Activated CD4-positive, alpha-beta T cell treated with anti-CD3 and anti-CD28 coated beads, Interleukin-2, amount 10 ng/mL, durations not matched to agents 7 days and 5 days (primary cell): ENCODE data around the gene MYH13. TPM values are rescaled to one million over a fixed set of nuclear protein-coding genes. Genes with fewer than 3 reads are reported as not detected.
"Not testable (repeated sequence)": the region's sequence is repeated elsewhere in the genome, so short reads cannot be mapped to it uniquely, and the experiment has no call there.

ENCODE experiments used
- CTCF ChIA-PET: fragments of 350-600 bp; sonication (Branson Sonifier 250); formaldehyde crosslinking; loops from one replicate; lab custom pipeline; 2021; ENCODE audit warnings: antibody characterized with exemption; lab: Charles Lee
- POLR2A ChIA-PET: fragments of 350-600 bp; sonication (Branson Sonifier 250); formaldehyde crosslinking; loops from one replicate; lab custom pipeline; 2021; ENCODE audit warnings: antibody characterized with exemption; lab: Charles Lee
- DNase-seq: peaks from one replicate; pipeline ENCODE4 v3.0.0-alpha.2; 2020
- H3K27ac Mint-ChIP-seq: one replicate; pipeline ENCODE4 v1.8.0; 2021; ENCODE audit warnings: mild to moderate bottlenecking, moderate library complexity, mixed read lengths
- H3K27me3 Mint-ChIP-seq: one replicate; pipeline ENCODE4 v1.8.0; 2021; ENCODE audit warnings: mixed read lengths
- H3K36me3 Mint-ChIP-seq: one replicate; pipeline ENCODE4 v1.8.0; 2021; ENCODE audit warnings: low read depth, mixed read lengths
- H3K4me1 Mint-ChIP-seq: one replicate; pipeline ENCODE4 v1.8.0; 2021; ENCODE audit warnings: mixed read lengths
- H3K4me3 Mint-ChIP-seq: one replicate; pipeline ENCODE4 v1.8.0; 2021; ENCODE audit warnings: mild to moderate bottlenecking, moderate library complexity, mixed read lengths
- H3K9me3 Mint-ChIP-seq: one replicate; pipeline ENCODE4 v1.8.0; 2021; ENCODE audit warnings: mixed read lengths
- total RNA-seq, 2 experiments: library from RNA; stranded (reverse); gene quantifications; one replicate each; pipeline ENCODE4 v1.2.3, GENCODE V29; 2021

MYH13 gene
- total RNA-seq, 2 experiments from 2014 or later, result not detected

DNA sequence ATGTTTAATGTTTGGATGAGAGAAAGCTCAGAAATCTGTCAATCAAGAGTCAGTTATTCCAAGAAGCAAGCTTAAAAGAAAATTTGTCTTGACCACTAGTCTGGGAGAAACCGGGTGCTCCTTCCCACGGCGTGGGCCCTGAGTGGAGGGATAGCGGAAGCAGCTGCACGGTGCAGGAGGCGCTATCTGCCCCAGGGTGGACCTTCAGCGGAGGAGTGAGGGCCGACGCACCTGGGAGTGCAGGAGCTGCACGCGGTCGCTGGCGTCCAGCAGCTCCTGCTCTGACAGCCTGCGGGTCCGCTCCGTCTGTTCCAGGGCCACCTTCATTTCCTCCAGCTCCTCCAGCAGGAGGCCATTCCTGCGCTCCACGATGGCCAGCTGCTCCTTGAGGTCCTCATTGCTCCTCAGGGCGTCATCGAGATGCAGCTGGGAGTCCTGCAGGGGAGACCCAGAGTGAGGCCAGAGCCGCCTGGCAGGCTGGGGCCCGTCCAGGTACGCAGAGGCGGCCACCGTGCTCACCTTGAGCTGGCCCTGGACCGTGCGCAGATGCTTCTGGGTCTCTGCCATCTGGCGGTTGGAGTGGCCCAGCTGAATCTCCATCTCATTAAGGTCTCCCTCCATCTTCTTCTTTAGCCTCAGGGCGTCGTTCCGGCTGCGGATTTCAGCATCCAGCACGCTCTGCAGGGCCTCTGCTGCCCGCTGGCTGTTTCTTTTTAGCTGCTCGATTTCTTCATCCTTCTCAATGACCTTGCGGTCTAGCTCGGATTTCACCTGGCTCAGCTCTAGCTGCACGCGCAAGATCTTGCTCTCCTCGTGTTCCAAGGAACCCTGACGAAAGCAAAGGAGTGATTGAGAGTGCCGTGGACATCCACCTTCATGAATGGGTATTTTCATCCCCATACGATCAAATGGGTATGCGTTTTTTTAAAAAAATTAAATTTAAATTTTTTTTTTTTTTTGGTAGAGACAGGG is 63.5 kb downstream of the MYH13 start:
- no peaks in the 10 kb centered on the region for H3K4me1 Mint-ChIP-seq
- ChIA-PET CTCF (no interaction called here), POLR2A (interaction anchor here (0.6 kb wide), 1 partner anchor 54 kb away, joined by 4 read pairs; no protein-coding TSS in a partner anchor)
- H3K36me3 Mint-ChIP-seq, result no peaks in the 10 kb centered on the region
- H3K27ac Mint-ChIP-seq, result no peak overlapping the region
- H3K27me3 Mint-ChIP-seq, result no peaks in the 10 kb centered on the region
- DNase-seq, result no peak
- no peak overlapping the region for H3K4me3 Mint-ChIP-seq
- H3K9me3 Mint-ChIP-seq, result no peaks in the 10 kb centered on the region

DNA sequence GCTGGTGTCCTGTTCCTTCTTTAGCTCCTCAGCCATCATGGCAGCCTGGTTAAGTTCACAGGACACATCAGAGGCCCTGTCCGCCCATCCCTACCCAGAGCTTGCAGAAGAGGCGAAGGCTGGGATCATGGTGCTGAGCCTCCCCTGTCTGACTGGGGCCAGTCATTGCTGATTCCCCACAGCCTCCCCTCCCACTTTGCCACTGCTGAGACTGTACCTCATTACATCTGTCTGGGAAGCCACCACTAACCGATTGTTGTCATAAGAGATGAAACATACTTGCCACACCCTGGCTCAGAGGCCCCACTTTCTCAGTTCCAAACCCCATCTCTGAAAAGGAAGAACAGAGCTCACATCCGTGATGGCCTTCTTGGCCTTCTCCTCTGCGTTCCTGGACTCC is 66.2 kb downstream of the MYH13 start:
- no peak overlapping the region for H3K4me3 Mint-ChIP-seq
- H3K27me3 Mint-ChIP-seq, result no peaks in the 10 kb centered on the region
- ChIA-PET CTCF (interaction anchor here (0.6 kb wide), 1 partner anchor 506 kb away, joined by 3 read pairs; no protein-coding TSS in a partner anchor), POLR2A (no interaction called here)
- H3K27ac Mint-ChIP-seq, result no peak overlapping the region
- no peaks in the 10 kb centered on the region for H3K4me1 Mint-ChIP-seq
- H3K36me3 Mint-ChIP-seq, result no peaks in the 10 kb centered on the region
- no peak for DNase-seq
- H3K9me3 Mint-ChIP-seq, result no peaks in the 10 kb centered on the region

DNA sequence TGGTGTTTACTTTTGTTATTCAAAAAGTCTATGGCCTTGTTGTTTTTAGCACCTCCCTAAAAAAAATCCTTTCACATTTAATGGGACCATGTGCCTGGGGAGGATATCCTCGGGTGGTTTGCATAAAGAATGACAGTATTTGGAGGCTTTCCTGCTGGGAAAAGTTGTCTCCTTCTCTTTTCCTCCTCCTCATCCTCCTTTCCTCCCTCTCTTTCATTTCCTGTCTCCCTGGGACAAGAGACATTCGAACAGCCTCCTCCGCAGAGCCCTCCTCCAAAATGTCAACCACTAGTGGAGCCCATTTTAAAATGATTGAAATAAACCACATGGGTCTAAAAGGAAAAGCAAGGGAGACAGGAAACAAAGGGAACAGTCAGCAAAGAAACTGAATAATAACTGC is 67.4 kb downstream of the MYH13 start:
- POLR2A ChIA-PET, result no interaction called here
- no peaks in the 10 kb centered on the region for H3K4me1 Mint-ChIP-seq
- H3K9me3 Mint-ChIP-seq, result no peaks in the 10 kb centered on the region
- H3K4me3 Mint-ChIP-seq, result no peak overlapping the region
- CTCF ChIA-PET, result no interaction called here
- no peaks in the 10 kb centered on the region for H3K36me3 Mint-ChIP-seq
- H3K27ac Mint-ChIP-seq, result no peak overlapping the region
- DNase-seq, result no peak
- no peaks in the 10 kb centered on the region for H3K27me3 Mint-ChIP-seq

DNA sequence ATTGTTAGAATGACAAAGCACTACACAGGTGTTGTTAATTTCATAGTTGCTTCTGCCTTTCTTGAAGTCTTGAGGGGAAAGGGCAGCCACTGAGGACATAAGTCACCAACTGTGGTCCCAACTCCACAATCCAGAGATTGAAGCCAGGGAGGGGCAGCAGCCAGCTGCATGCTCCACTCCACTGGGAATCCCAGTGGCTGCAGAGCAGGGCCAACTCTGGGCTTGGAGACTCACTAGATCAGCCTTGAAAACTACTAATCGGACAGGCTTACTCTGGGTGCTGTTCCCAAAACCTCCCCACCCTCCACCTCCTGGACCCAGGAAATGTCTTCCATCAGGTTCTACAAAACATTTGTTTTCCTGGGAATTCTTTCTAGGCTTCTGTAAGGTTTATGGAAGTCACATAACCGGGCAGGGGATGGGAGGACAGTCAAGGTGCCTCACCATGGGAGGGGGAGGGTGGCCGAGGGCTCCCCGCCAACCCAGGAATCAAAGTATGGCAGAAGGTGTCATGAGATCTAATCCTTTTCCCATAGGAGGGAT is 68.0 kb downstream of the MYH13 start:
- no peaks in the 10 kb centered on the region for H3K4me1 Mint-ChIP-seq
- no peak overlapping the region for H3K4me3 Mint-ChIP-seq
- H3K36me3 Mint-ChIP-seq, result no peaks in the 10 kb centered on the region
- ChIA-PET POLR2A (no interaction called here), CTCF (no interaction called here)
- H3K27ac Mint-ChIP-seq, result no peak overlapping the region
- H3K27me3 Mint-ChIP-seq, result no peaks in the 10 kb centered on the region
- H3K9me3 Mint-ChIP-seq, result no peaks in the 10 kb centered on the region
- no peak for DNase-seq

DNA sequence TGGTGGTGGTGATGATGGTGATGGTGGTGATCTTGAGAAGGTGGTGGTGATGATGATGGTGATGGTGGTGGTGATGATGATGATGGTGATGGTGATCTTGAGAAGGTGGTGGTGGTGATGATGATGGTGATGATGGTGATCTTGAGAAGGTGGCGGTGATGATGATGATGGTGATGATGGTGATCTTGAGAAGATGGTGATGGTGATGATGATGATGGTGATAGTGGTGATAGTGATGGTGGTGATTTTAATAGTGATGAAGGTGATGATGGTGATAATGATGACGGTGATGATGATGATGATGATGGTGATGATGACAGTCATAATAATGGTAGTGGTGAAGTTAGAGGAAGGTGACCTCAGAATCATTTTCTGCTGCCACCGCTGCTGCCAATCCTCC is 75.1 kb downstream of the MYH13 start:
- no peak for DNase-seq
- Mint-ChIP-seq H3K4me1 (peaks cover 1% of the 10 kb centered on the region), H3K4me3 (no peak overlapping the region), H3K27me3 (no peaks in the 10 kb centered on the region), H3K36me3 (no peaks in the 10 kb centered on the region), H3K9me3 (no peaks in the 10 kb centered on the region), H3K27ac (no peak overlapping the region)
- ChIA-PET CTCF (no interaction called here), POLR2A (no interaction called here)

DNA sequence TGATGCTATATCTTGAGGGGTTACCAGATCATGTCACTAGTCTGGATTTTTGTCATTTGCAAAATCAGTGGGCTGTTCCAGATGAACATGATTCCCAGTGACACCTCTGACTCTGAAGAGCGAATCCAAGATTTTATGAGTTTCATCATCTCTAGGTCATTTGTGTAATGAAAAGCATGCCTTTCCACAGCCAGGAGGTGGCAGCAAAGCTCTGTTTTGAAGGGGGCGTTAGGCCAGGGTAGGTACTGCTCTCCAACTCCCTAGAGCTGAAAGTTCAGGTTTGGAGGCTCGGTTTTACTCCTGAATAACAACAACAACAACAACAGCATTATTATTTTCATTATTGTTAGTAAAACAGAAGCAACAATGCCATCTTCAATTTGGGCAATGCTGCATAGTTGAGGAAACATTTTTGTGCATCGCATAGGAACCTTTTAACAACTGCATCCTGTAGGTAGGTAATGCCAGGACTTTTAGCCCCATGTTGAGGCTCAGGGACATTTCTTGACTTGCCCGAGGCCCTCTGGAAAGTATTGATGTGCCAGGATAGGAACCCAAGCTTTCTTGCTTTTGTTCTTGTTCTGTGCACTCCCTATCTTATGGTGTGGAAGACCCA is 77.0 kb downstream of the MYH13 start:
- H3K36me3 Mint-ChIP-seq, result no peaks in the 10 kb centered on the region
- no peaks in the 10 kb centered on the region for H3K27me3 Mint-ChIP-seq
- CTCF ChIA-PET, result no interaction called here
- peak; percentile 37 for DNase-seq
- H3K4me3 Mint-ChIP-seq, result no peak overlapping the region
- peaks cover 7% of the 10 kb centered on the region for H3K4me1 Mint-ChIP-seq
- H3K9me3 Mint-ChIP-seq, result no peaks in the 10 kb centered on the region
- POLR2A ChIA-PET, result no interaction called here
- H3K27ac Mint-ChIP-seq, result no peak overlapping the region

DNA sequence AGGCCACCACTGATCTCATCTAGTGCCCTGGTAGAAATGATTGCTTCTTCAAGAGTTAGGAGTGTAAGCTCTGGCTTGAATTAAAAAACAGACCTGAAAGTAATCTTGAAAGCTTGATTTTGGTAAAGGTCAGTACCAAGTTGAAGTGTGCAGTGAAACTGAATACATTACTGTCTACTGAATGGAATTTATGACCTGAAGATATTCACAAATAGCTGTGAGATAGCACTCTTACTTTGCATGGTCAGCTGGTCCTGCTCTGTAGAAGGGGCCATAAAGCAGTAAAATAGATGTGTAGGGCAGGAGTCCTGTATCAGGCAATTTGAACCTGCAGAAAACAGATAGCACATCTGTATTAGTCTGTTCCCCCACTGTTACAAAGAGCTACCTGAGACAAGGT is 78.6 kb downstream of the MYH13 start:
- Mint-ChIP-seq H3K9me3 (no peaks in the 10 kb centered on the region), H3K27me3 (peaks cover 2% of the 10 kb centered on the region), H3K4me3 (no peak overlapping the region), H3K4me1 (peaks cover 7% of the 10 kb centered on the region), H3K36me3 (no peaks in the 10 kb centered on the region), H3K27ac (no peak overlapping the region)
- no peak for DNase-seq
- CTCF ChIA-PET, result no interaction called here
- POLR2A ChIA-PET, result no interaction called here

DNA sequence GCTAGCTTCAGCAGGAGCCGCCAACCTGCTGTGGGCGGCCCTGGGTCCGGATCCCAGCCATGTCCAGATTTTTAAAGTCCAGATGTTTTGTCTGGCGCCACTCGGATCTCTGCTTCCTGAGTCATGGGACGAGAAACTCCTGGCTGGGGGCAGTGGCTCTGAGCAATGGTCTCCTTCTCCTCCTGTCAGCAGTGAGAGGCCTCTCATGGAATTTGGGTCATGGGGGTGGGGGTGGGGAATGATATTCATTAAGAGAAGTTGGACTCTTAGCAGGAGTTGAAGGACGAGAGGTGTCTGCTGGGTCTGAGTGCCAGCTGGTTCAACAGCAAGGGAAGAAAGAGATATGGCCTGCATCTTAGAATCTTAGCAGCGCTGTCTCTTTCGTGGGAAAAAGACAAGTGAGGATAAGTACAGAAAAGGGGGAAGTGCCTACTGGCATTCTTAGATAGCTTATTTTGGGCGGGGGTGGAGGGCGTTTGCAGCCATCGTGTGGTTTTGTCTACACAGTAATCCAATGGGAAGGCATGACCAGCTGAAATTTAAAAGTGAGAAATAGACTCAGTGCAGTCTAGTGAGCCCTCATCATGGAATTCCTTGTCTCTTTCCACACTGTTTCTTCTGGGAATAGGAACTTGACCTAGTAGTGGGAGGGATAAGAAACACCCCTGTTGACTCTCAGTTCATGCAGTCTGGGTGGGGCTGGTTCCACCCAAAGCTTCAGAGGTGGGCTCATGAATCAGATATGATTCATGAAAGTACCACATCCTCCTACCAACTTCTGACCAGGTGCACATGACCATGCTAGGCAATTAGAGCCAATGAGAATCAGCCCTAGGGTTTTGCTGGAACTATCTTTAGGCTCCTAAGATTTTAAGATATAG is 80.5 kb downstream of the MYH13 start:
- Mint-ChIP-seq H3K9me3 (no peaks in the 10 kb centered on the region), H3K4me3 (no peak overlapping the region), H3K4me1 (peaks cover 7% of the 10 kb centered on the region), H3K27me3 (peaks cover 6% of the 10 kb centered on the region), H3K27ac (no peak overlapping the region), H3K36me3 (no peaks in the 10 kb centered on the region)
- DNase-seq, result no peak
- CTCF ChIA-PET, result no interaction called here
- POLR2A ChIA-PET, result no interaction called here

DNA sequence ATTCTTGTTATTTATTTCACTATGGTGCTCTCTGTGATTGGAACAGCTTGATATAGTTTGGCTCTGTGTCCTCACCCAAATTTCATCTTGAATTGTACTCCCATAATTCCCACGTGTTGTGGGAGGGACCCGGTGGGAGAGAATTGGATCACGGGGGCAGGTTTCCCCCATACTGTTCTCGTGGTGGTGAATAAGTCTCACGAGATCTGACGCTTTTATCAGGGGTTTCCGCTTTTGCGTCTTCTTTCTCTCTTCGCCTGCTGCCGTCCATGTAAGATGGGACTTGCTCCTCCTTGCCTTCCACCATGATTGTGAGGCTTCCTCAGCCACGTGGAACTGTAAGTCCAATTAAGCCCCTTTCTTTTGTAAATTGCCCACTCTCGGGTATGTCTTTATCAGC is 81.2 kb downstream of the MYH13 start:
- POLR2A ChIA-PET, H3K4me3 Mint-ChIP-seq, H3K4me1 Mint-ChIP-seq, CTCF ChIA-PET, H3K36me3 Mint-ChIP-seq, DNase-seq, H3K9me3 Mint-ChIP-seq, H3K27me3 Mint-ChIP-seq, H3K27ac Mint-ChIP-seq: not testable (repeated sequence)

DNA sequence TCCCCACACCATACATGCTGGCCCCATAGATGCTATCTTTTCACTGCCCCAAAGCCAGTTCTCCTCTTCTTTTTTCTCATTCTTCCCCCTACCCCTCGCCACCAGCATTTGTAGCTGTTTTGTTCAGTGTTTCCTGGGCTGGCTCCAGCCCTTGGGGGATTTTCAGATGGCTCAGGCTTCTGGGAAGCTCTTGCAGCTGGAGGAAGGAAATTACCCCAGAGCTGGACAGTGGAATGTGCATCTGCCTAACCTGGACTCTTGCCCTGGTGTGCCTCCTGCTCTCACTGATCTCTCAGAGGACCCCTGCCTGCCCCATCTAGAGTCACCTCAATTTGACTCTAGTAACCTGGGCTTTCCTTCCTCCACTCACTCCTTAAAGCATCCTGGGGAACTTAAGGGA is 82.8 kb downstream of the MYH13 start:
- Mint-ChIP-seq H3K4me1 (peaks cover 7% of the 10 kb centered on the region), H3K27me3 (peaks cover 8% of the 10 kb centered on the region), H3K4me3 (no peak overlapping the region), H3K9me3 (no peaks in the 10 kb centered on the region), H3K36me3 (no peaks in the 10 kb centered on the region), H3K27ac (no peak overlapping the region)
- ChIA-PET POLR2A (no interaction called here), CTCF (no interaction called here)
- DNase-seq, result no peak

DNA sequence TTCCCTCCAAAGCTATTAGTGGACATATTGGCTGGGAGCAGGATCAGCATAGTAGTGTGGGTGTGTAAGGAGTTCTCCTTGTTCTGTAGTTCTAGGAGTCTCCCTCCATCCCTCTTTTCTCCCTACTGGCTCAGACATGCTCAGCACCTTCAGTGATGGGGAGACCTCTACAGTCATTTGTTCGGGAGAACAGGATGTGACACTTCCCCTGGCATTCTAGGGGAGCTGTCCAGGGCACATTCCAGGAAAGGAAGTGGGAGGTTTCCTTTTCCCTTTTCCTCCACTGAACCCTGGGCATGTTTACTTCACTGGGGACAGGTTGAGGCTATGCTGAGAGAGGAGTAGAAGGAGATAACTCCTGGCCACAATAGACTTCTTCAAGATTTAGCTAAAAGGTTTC is 86.5 kb downstream of the MYH13 start:
- Mint-ChIP-seq H3K9me3 (no peaks in the 10 kb centered on the region), H3K27me3 (peaks cover 14% of the 10 kb centered on the region), H3K36me3 (no peaks in the 10 kb centered on the region), H3K4me1 (no peaks in the 10 kb centered on the region), H3K27ac (no peak overlapping the region), H3K4me3 (no peak overlapping the region)
- POLR2A ChIA-PET, result no interaction called here
- DNase-seq, result no peak
- CTCF ChIA-PET, result no interaction called here

DNA sequence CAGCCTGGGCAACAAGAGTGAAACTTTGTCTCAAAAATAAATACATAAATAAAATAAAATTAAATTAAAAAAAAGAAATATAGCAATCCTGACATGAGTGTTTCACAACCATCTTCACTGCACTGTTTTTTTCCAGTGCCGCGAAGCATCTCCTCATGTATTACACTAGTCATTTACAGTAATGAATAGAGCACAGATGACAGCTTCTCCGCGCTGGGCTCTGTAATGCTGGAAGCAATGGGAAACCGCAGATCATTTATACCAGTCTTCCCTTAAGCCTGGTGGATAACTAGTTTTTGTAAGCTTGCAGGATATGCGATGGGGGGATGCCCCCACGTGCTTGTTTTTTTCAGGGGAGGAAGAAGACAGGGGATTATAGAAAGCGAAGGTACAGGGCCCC is 86.9 kb downstream of the MYH13 start:
- H3K27me3 Mint-ChIP-seq, result peaks cover 14% of the 10 kb centered on the region
- no peaks in the 10 kb centered on the region for H3K4me1 Mint-ChIP-seq
- ChIA-PET CTCF (no interaction called here), POLR2A (no interaction called here)
- no peaks in the 10 kb centered on the region for H3K9me3 Mint-ChIP-seq
- DNase-seq, result no peak
- no peaks in the 10 kb centered on the region for H3K36me3 Mint-ChIP-seq
- no peak overlapping the region for H3K4me3 Mint-ChIP-seq
- H3K27ac Mint-ChIP-seq, result no peak overlapping the region
